ENCODE data around the gene DIPK1C. TPM values are rescaled to one million over a fixed set of nuclear protein-coding genes. Genes with fewer than 3 reads are reported as not detected.

The DIPK1C gene
- total RNA-seq, 1 experiment from 2014 or later: not detected

- Histone ChIP-seq H3K27ac (no peak overlapping the region), H3K9me2 (ENCODE audit: insufficient read depth) (no peaks in the 10 kb centered on the region), H4K20me1 (ENCODE audit: insufficient read depth) (no peaks in the 10 kb centered on the region), H3K4me3 (no peak overlapping the region), H3K4me1 (replicated peaks; ENCODE audit: insufficient read depth) (no peaks in the 10 kb centered on the region), H3F3A (ENCODE audit: insufficient read depth, low read depth) (no peaks in the 10 kb centered on the region), H3K36me3 (ENCODE audit: low read depth) (no peaks in the 10 kb centered on the region), H2AFZ (no peak overlapping the region), H3K4me2 (no peak overlapping the region), H3K79me2 (ENCODE audit: low read depth) (no peaks in the 10 kb centered on the region), H3K27me3 (ENCODE audit: insufficient read depth, low read depth) (peaks cover 97% of the 10 kb centered on the region), H3K9me3 (ENCODE audit: insufficient read depth, low read depth) (no peaks in the 10 kb centered on the region)
- TF ChIP-seq EZH2 (IDR thresholded peaks at IDR 0.05; ENCODE audit: low read depth): no peak
- TF ChIP-seq CTCF (conservative IDR thresholded peaks at IDR 0.05): no peak
- intact Hi-C loops (cut with micrococcal nuclease; ENCODE audit: unreplicated experiment): no loop called here
- POLR2A ChIA-PET (ENCODE audit: unreplicated experiment): no interaction called here
- CTCF ChIA-PET: no interaction called here
- no TSS peak for BruUV-seq (replicated peaks)
- DNase-seq: no peak
Measured at GRCh38 chr18:74413836-74414235, 43.3 kb downstream of the DIPK1C start.

GRCh38 chr18:74412116-74412880 lies 44.8 kb downstream of the DIPK1C start:
- intact Hi-C loops (cut with micrococcal nuclease; ENCODE audit: unreplicated experiment): no loop called here
- Histone ChIP-seq H3K4me3 (no peak overlapping the region), H3K79me2 (ENCODE audit: low read depth) (no peaks in the 10 kb centered on the region), H3K9me2 (ENCODE audit: insufficient read depth) (no peaks in the 10 kb centered on the region), H3K27me3 (ENCODE audit: insufficient read depth, low read depth) (peaks cover 98% of the 10 kb centered on the region), H2AFZ (no peak overlapping the region), H3K9me3 (ENCODE audit: insufficient read depth, low read depth) (no peaks in the 10 kb centered on the region), H3K4me1 (replicated peaks; ENCODE audit: insufficient read depth) (no peaks in the 10 kb centered on the region), H4K20me1 (ENCODE audit: insufficient read depth) (no peaks in the 10 kb centered on the region), H3K27ac (no peak overlapping the region), H3F3A (ENCODE audit: insufficient read depth, low read depth) (no peaks in the 10 kb centered on the region), H3K36me3 (ENCODE audit: low read depth) (no peaks in the 10 kb centered on the region), H3K4me2 (no peak overlapping the region)
- BruUV-seq (replicated peaks): no TSS peak
- no peak for TF ChIP-seq EZH2 (IDR thresholded peaks at IDR 0.05; ENCODE audit: low read depth)
- no peak for TF ChIP-seq CTCF (conservative IDR thresholded peaks at IDR 0.05)
- DNase-seq: no peak
- CTCF ChIA-PET: no interaction called here
- POLR2A ChIA-PET (ENCODE audit: unreplicated experiment): no interaction called here

DNA sequence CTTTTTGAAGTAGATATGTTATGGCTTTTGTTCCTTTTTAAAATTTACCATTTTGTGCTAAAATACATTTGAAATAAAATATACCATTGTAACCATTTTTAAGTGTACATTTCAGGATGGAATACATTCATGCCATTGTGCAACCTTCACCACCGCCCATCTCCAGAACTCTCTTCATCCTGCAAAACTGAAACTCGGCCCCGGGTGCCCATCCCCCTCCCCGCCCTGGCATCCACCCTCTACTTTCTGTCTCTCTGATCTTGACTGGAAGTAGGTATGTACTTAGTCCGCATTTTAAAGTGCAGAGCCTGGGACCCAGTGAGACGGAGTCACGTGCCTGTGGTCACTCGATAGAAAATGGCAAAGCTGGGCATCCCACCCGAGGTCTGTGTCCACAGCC lies 45.6 kb downstream of the DIPK1C start:
- no peaks in the 10 kb centered on the region for H3K79me2 ChIP-seq (ENCODE audit: low read depth)
- H3K27ac ChIP-seq: no peak overlapping the region
- peaks cover 97% of the 10 kb centered on the region for H3K27me3 ChIP-seq (ENCODE audit: insufficient read depth, low read depth)
- H3K9me3 ChIP-seq (ENCODE audit: insufficient read depth, low read depth): no peaks in the 10 kb centered on the region
- no peak for DNase-seq
- no peaks in the 10 kb centered on the region for H3K4me1 ChIP-seq (replicated peaks; ENCODE audit: insufficient read depth)
- no peak overlapping the region for H2AFZ ChIP-seq
- no peak overlapping the region for H3K4me3 ChIP-seq
- CTCF ChIA-PET: no interaction called here
- no peaks in the 10 kb centered on the region for H3F3A ChIP-seq (ENCODE audit: insufficient read depth, low read depth)
- BruUV-seq (replicated peaks): no TSS peak
- no peaks in the 10 kb centered on the region for H3K9me2 ChIP-seq (ENCODE audit: insufficient read depth)
- TF ChIP-seq CTCF (conservative IDR thresholded peaks at IDR 0.05) (no peak), EZH2 (IDR thresholded peaks at IDR 0.05; ENCODE audit: low read depth) (no peak)
- POLR2A ChIA-PET (ENCODE audit: unreplicated experiment): no interaction called here
- intact Hi-C loops (cut with micrococcal nuclease; ENCODE audit: unreplicated experiment): no loop called here
- H3K4me2 ChIP-seq: no peak overlapping the region
- H3K36me3 ChIP-seq (ENCODE audit: low read depth): no peaks in the 10 kb centered on the region
- H4K20me1 ChIP-seq (ENCODE audit: insufficient read depth): no peaks in the 10 kb centered on the region
